Ramos (cell line): ENCODE results near the gene CELF2.
"Not testable (repeated sequence)": the region's sequence is repeated elsewhere in the genome, so short reads cannot be mapped to it uniquely, and the experiment has no call there.

Experiments
- in situ Hi-C: fragments of 300-500 bp; cut with MboI; formaldehyde crosslinking; loops from one replicate; pipeline ENCODE4 v1.14.3; 2022; ENCODE audit warnings: low sequenced_read_pairs; ENCODE audit not compliant: unreplicated experiment

CELF2 gene

GRCh38 chr10:11183015-11183414 lies 165.3 kb downstream of the CELF2 start:
- in situ Hi-C loops: no loop called here

DNA sequence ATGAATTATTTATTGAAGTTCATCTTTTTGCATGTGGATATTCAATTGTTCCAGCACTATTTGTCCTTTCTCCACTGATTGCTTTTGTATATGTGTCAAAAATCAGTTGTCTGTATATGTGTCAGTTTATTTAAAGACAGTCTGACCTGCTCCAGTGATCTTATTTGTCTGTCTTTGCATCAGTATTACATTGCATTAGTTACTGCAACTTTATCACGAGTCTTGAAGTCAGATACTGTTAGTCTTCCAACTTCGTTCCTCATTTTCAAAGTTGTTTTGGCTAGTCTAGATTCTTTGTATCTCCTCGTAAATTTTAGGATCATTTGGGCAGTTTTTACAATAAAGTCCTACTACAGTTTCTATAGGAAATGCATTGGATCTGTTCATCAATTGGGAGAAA lies 166.4 kb downstream of the CELF2 start:
- in situ Hi-C loops: no loop called here

DNA sequence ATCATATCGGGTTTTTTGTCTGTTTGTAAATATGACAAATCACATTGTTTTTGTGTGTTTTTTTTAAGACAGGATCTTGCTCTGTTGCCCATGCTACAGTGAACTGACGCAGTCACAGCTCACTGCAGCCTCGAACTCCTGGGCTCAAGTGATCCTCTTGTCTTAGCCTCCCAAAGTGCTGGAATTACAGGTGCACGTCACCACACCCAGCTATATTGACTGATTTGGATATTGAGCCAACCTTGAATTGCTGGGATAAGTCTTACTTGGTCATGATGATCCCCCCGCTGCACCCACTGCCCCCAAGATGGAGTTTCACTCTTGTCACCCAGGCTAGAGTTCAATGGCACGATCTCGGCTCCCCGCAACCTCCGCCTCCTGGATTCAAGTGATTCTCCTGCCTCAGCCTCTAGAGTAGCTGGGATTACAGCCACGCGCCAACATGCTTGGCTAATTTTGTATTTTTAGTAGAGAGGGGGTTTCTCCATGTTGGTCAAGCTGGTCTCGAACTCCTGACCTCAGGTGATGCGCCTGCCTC lies 167.5 kb downstream of the CELF2 start:
- in situ Hi-C loops: not testable (repeated sequence)

- in situ Hi-C loops: no loop called here
These were observed 168.7 kb downstream of the CELF2 start for GRCh38 chr10:11186374-11186773.

DNA sequence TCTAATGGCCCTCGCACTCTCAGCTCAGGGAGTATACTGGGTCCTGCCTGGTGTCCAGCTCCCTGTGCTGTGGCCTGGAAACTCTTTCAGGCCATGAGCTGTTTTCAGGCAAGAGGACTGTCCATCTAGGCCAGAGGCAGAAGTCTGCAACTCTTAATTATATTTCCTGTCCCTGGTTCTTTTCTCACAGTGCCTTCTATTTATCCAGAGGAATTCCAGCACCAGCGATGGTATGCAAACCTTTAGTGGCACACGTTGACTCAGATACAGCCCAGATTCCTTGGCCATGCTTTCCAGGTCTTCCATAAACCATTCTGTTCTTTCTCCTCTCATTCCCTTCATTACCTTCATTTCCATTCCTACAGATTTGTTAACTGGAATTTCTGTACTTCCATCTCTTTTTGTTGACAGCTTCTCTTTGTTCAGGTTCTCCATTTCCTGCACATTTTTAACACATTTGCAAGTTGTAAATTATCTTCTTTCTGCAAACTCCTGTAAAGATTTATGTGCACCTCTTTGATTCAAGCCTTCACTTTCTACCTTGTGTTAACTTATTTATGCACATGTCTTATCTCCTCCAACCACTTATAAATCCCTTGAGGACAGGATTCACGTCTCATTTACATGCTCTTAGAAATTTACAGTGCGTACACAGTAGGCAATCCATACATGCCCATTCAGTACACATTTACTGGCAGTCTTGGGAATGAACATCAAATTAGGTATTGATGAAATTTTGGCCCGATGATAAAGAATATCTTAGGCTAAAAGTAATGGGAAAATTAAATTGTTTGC lies 172.1 kb downstream of the CELF2 start:
- in situ Hi-C loops: no loop called here

GRCh38 chr10:11191190-11191589 lies 173.5 kb downstream of the CELF2 start:
- in situ Hi-C loops: no loop called here

DNA sequence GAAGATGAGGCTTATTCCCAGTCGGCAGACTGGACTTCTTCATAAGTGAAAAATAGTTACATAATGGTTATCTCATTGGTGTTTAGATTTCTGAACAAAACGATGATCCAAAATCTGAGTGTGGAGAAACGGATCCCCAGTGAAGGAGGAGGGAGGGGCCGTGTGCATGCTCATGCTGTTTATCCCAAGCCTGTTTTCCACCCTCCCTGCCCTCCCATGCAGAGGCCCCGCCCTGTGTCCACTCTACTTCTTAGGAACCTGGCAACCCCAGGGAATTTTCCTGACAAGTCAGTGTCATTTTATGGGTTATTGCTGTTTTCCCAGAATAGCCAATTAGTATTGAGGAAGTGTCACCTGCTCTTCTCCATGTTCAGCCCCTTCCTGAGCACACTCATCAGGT lies 174.0 kb downstream of the CELF2 start:
- in situ Hi-C loops: no loop called here

DNA sequence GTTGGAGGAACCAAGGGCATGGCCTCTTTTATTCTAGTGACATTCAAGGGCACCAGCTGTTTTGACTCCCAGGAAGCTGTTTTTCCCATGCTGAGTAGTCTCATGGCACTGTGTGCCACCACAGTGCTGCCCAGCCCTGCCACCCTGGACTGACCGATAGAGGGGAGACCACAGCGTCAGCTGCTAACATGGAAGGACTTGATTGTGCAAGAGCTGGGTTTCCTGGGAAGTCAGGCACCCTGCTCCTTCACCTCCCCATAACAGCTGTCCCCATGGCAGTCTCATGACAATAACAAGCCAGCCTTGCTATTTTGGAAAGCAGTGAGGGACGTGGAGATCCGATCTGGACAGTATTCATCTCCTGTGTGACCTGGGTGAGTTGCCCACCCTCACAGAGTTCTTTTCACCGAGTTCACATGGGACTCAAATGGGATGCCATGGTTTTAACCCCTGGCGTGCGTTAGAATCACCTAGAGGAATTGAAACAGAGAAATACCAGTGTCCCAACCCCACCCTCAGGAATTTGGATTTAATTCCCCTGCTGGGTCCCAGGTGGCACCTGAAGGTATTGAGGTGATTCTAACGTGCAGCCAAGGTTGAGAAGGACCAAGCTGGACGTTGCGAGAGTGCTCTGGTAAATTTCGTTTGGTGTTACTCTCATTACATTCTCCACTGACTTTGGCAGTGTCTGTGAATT lies 174.8 kb downstream of the CELF2 start:
- in situ Hi-C loops: no loop called here

DNA sequence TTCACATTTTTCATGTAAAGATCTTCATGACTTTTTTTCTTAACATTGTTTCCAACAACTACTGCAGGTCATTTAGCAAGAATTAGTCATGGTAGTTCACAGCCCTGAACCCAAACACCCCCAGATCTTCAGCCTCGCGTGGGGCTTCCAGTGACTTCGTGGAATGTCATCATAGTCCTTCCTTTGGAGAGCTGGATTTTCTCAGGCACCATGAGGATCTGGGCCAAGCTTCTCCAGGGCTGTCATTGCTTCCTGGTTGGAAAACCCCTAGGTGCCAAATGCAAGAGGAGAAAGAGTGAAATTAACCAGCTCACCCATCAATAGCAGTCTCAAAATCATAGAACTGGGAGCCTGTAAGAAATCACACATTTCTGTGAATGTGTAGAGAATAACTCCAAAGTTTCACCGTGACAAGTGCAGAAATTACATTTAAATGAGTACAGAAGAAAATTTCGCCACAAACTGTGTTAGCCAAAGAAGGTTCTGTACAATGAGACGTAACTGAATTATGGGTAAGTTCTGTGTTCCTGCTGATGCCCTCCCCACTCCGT lies 175.4 kb downstream of the CELF2 start:
- in situ Hi-C loops: no loop called here

DNA sequence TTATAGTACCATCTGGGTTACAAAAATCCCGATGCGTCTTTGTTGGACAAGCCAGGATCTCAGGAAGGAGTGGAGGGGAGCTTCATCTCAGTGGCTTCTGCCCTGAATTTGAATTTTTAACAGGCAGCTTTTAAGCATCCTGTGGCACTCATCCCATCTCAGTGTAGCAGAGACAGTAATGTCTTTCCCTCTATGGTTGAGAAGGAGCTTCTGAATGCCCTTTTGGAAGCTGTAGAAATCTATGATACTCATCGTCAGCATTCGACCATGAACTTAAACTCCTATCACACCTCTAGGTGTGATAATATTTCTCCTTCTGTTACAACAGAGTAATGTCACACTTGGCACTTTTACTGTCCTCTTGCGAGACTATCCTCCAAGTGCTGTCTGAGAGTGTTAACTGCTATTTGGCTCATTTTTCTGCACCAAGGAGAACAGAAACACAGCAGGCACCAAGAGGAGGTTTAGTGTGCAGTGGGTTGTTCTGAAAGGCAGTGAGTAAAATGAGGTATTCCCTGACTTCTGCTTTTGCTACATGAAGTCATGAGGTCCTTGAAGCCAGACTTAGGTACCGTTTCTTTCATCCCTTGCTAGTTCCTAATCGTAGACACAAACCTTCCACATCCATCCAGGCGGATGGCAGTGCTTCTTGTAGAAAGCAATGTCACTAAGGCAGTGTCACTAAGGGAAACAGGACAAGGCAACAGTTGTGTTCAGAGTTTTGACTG lies 177.4 kb downstream of the CELF2 start:
- in situ Hi-C loops: no loop called here

DNA sequence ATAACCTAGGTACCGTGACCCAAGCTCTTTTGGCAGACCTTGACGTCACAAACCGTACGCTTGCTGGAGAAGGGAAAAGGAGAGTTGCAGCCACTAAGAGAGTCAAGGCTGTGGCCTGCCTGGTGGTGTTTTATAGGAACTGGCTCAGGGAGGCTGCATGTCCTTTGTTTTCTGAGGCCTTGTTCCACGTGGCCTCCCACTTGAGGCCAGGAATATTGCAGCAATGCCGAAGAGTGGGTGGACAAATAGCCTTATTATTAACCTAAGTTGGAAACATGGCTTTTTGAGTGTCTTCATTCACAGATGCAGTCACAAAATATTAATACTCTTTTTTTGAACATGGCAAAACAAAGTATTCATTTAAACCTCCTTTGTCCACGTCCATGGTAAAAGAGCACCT lies 178.0 kb downstream of the CELF2 start:
- in situ Hi-C loops: no loop called here

DNA sequence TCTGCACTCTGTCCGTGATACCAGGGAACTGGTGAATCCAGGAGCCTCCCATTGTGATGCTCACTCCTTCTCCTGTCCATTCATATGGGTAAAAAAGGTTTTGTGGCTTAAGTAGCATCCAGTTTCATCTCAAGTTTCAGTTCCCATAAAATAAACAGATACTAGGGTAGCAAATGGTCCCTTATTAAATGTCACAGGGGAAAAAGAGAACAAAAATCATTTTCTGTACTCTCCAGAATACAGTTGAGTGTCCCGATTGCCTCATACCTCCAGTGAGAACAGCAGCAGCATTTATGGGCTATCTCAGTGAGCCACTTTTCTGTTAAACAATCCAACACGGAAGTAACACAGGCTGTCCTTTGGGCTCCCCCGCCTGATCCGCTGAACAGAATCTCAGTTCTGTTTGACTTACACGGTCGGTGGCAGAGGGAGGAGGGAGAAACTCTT lies 179.6 kb downstream of the CELF2 start:
- in situ Hi-C loops: no loop called here

GRCh38 chr10:11197878-11198277 lies 180.2 kb downstream of the CELF2 start:
- in situ Hi-C loops: no loop called here

GRCh38 chr10:11201911-11202310 lies 184.2 kb downstream of the CELF2 start:
- in situ Hi-C loops: no loop called here

DNA sequence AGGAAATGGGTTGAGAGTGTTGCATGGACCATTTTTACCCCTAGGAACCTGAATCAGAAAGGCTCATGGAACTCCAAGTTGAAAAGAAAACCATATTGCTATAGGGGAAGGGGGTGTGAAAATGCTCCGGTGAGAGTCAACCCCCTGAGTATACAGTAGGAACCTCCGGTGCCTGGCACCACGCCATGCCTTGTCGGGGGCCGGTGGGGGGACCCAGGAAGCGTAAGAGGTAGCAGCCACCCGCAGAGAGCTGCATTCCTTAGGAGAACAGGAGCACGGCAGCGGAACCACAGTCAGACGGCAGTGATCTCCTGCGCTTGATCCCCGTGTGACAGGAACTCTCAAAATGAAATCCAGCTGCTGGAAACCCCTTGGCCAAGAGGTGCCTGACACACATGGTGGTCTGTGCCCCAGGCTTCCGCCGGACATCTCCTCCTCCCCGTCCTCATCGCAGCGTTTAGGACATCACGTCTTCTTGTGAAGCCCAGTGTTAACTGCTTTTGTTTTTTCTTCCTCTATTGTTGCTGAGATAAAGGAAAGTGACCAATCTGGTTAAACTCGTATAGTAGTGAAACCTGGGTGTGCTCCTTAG lies 186.8 kb downstream of the CELF2 start:
- in situ Hi-C loops: no loop called here

GRCh38 chr10:11205030-11205772 lies 187.5 kb downstream of the CELF2 start:
- in situ Hi-C loops: no loop called here

DNA sequence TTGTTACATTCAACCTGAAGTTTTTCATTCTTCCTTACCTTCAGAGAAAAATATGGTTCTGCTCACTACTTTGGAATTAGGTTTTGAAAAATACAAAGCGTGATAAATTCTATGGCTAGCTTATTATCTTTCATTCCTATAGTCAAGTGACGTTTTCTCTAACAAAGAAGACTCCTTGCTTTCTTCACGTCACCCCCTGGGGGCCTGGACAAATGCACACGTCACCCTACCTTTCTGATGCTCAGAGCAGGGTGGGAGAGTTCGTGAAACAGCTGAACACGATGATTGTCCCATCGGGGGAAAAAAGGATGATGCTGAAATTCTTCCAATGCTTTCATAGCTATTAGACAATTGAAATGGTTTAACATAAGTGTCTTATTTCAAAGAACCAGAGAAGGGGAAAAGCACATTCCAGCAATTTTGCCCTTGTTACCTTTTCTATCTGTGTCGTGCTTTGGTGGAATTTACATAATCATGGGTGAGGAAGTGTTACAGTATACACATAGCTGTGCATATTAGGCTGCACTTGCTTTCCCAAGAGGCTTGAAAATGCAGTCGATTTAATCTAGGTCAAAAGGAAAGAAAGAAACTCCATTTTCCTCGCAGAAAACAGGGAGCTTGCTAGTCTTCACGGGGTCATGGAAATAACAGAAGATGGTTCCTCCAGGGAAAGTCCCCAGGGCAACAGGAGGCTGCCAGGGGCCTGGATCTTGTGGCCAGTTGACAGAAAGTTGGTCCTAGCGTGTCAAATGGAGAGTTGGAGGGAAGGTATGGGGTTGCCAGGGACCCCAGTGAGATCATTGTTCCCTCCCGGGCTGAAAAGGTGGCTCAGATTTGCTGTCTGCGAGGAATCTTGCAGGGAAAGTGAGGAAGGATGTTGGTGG lies 189.2 kb downstream of the CELF2 start:
- in situ Hi-C loops: no loop called here

- in situ Hi-C loops: no loop called here
These were observed 189.8 kb downstream of the CELF2 start for GRCh38 chr10:11207560-11207844.

- in situ Hi-C loops: no loop called here
These were observed 190.6 kb downstream of the CELF2 start for GRCh38 chr10:11208243-11208642.
